HepG2 (cell line): ENCODE data around the gene WWC2. TPM values are rescaled to one million over a fixed set of nuclear protein-coding genes. Genes with fewer than 3 reads are reported as not detected.

Experiments used
- ATAC-seq: fragments of 200-7000 bp; cut with Tn5 transposase; 3 replicates; pipeline ENCODE4 v1.9.1; 2020; ENCODE audit warnings: mild to moderate bottlenecking, moderate library complexity
- BruUV-seq: library from RNA; stranded (reverse); fragments of 400-500 nt; replicated peaks from 2 replicates; lab custom pipeline; 2021; lab: Mats Ljungman, UMichigan
- CTCF ChIA-PET: fragments of 300-600 bp; formaldehyde crosslinking; extraction: SDS; loops from one replicate; lab custom pipeline; 2021; ENCODE audit warnings: low total read pairs, inconsistent platforms, low intra/inter-chr PET ratio; lab: Yijun Ruan, JAX
- POLR2A ChIA-PET: fragments of 350-600 bp; sonication (Branson Sonifier 250); formaldehyde crosslinking; loops from one replicate; lab custom pipeline; 2020; ENCODE audit warnings: antibody characterized with exemption, inconsistent platforms; lab: Yijun Ruan, JAX
- DNase-seq: peaks from one replicate; pipeline ENCODE4 v3.0.0-alpha.2; 2015; ENCODE audit warnings: low spot score
- FAIRE-seq: peaks from 3 replicates; lab custom pipeline; 2011; peaks lifted over from hg19 to GRCh38; lab: Jason Lieb, UNC
- H2AFZ ChIP-seq: one replicate; pipeline ENCODE4 v1.6.1; 2011; ENCODE audit warnings: low read length, inconsistent platforms
- H3K27ac ChIP-seq: fragments of 300-600 bp; 3 replicates; pipeline ENCODE4 v1.8.0; 2011; ENCODE audit warnings: mixed run types, mild to moderate bottlenecking, mixed read lengths, low read length, inconsistent platforms; ENCODE audit not compliant: insufficient read depth; ENCODE audit errors: extremely low read length
- H3K27me3 ChIP-seq, 2 experiments: fragments of 200-600 bp in 1 of 2; 2 replicates in 1 of 2; 3 replicates in 1 of 2; pipeline versions ENCODE4 v1.6.0 to v1.8.0; 2011; ENCODE audit warnings: low read length in 2 of 2, mild to moderate bottlenecking in 2 of 2, moderate library complexity in 2 of 2, inconsistent platforms in 1 of 2; ENCODE audit not compliant: insufficient read depth in 2 of 2, control insufficient read depth in 1 of 2
- H3K36me3 ChIP-seq, 2 experiments: fragments of 200-600 bp in 1 of 2; replicated peaks in 1 of 2; 2 replicates in 1 of 2; 3 replicates in 1 of 2; pipeline versions ENCODE4 v1.5.1 to v1.8.0; 2011; ENCODE audit warnings: low read length in 2 of 2, inconsistent platforms in 1 of 2; ENCODE audit not compliant: insufficient read depth in 2 of 2, control insufficient read depth in 1 of 2
- H3K4me1 ChIP-seq: 2 replicates; pipeline ENCODE4 v1.5.1; 2012; ENCODE audit warnings: low read length, inconsistent platforms; ENCODE audit not compliant: insufficient read depth
- H3K4me2 ChIP-seq: 2 replicates; pipeline ENCODE4 v1.6.0; 2011; ENCODE audit warnings: low read depth, low read length, inconsistent platforms
- H3K4me3 ChIP-seq, 3 experiments: fragments of 200-600 bp in 1 of 3; sonication (generic), shearing (Covaris generic) in 1 of 3; replicated peaks in 1 of 3; 2 replicates each; pipeline ENCODE4 v1.5.1; 2011 to 2016; ENCODE audit warnings: low read length in 3 of 3, inconsistent platforms in 2 of 3, low read depth in 2 of 3, mild to moderate bottlenecking in 2 of 3, control low read depth in 1 of 3, mixed read lengths in 1 of 3; ENCODE audit not compliant: insufficient read depth in 1 of 3
- H3K79me2 ChIP-seq: one replicate; pipeline ENCODE4 v1.6.1; 2011; ENCODE audit warnings: low read length, inconsistent platforms; ENCODE audit not compliant: insufficient read depth
- H3K9ac ChIP-seq: 2 replicates; pipeline ENCODE4 v1.6.0; 2011; ENCODE audit warnings: mild to moderate bottlenecking, low read depth, low read length, inconsistent platforms; ENCODE audit not compliant: insufficient read depth
- H3K9me3 ChIP-seq: 2 replicates; pipeline ENCODE4 v1.5.1; 2012; ENCODE audit warnings: mild to moderate bottlenecking, low read length
- H4K20me1 ChIP-seq: 2 replicates; pipeline ENCODE4 v1.6.0; 2011; ENCODE audit warnings: inconsistent platforms, mild to moderate bottlenecking, low read length, moderate library complexity; ENCODE audit not compliant: insufficient read depth
- FLYWCH1 ChIP-seq: sonication (generic); formaldehyde crosslinking; IDR thresholded peaks from 2 replicates; pipeline ENCODE4 v1.8.1; 2023; ENCODE audit warnings: mild to moderate bottlenecking, missing genetic modification reagents
- FOSL2 ChIP-seq: sonication (generic); formaldehyde crosslinking; IDR thresholded peaks from 2 replicates; pipeline ENCODE4 v1.4.0; 2020; ENCODE audit warnings: missing genetic modification reagents
- HHEX ChIP-seq: IDR thresholded peaks from 2 replicates; pipeline ENCODE4 v1.6.1; 2016; ENCODE audit warnings: control low read depth
- HNRNPLL ChIP-seq: fragments of 200-400 bp; formaldehyde crosslinking; IDR thresholded peaks from 2 replicates; pipeline ENCODE4 v1.6.1; 2017; ENCODE audit warnings: mild to moderate bottlenecking, low read depth, low read length; ENCODE audit not compliant: poor library complexity, severe bottlenecking
- HOXA7 ChIP-seq: sonication (generic); formaldehyde crosslinking; IDR thresholded peaks from 2 replicates; pipeline ENCODE4 v1.8.1; 2022; ENCODE audit warnings: mild to moderate bottlenecking, missing genetic modification reagents, moderate library complexity
- KAT2B ChIP-seq: fragments of 150-350 bp; IDR thresholded peaks from 2 replicates; pipeline ENCODE4 v1.6.1; 2014; ENCODE audit warnings: low read depth, low read length, borderline replicate concordance
- KLF6 ChIP-seq: IDR thresholded peaks from 2 replicates; pipeline ENCODE4 v1.8.0; 2016; ENCODE audit warnings: missing biosample characterization, missing genetic modification reagents
- NFYC ChIP-seq: IDR thresholded peaks from 2 replicates; pipeline ENCODE4 v1.6.1; 2016; ENCODE audit warnings: missing genetic modification reagents, missing compliant biosample characterization
- XRCC5 ChIP-seq: fragments of 200-400 bp; formaldehyde crosslinking; optimal IDR thresholded peaks from 2 replicates; pipeline ENCODE3; 2017; ENCODE audit warnings: mild to moderate bottlenecking, low read length
- ZFP41 ChIP-seq: sonication (generic); formaldehyde crosslinking; IDR thresholded peaks from 2 replicates; pipeline ENCODE4 v1.4.0; 2020; ENCODE audit warnings: mild to moderate bottlenecking, missing genetic modification reagents, borderline replicate concordance
- ZNF10 ChIP-seq: sonication (generic); formaldehyde crosslinking; IDR thresholded peaks from 2 replicates; pipeline ENCODE4 v1.4.0; 2020; ENCODE audit warnings: mild to moderate bottlenecking, low read depth, missing genetic modification reagents, borderline replicate concordance
- ZNF34 ChIP-seq: sonication (generic); formaldehyde crosslinking; IDR thresholded peaks from 2 replicates; pipeline ENCODE4 v1.4.0; 2020; ENCODE audit warnings: mild to moderate bottlenecking, missing genetic modification reagents, borderline replicate concordance
- ZNF343 ChIP-seq: sonication (generic); formaldehyde crosslinking; IDR thresholded peaks from 2 replicates; pipeline ENCODE4 v1.4.0; 2020; ENCODE audit warnings: mild to moderate bottlenecking, missing genetic modification reagents
- ZNF639 ChIP-seq: conservative IDR thresholded peaks from 2 replicates; pipeline ENCODE4 v1.6.1; 2018; ENCODE audit warnings: missing genetic modification reagents
- ZNF747 ChIP-seq: sonication (generic); formaldehyde crosslinking; IDR thresholded peaks from 2 replicates; pipeline ENCODE4 v1.8.1; 2023; ENCODE audit warnings: missing genetic modification reagents, mild to moderate bottlenecking, borderline replicate concordance
- ZSCAN21 ChIP-seq: sonication (generic); formaldehyde crosslinking; IDR thresholded peaks from 2 replicates; pipeline ENCODE4 v1.8.0; 2022; ENCODE audit warnings: mild to moderate bottlenecking, missing genetic modification reagents, moderate library complexity, borderline replicate concordance
- WGBS: methylation state at CpG from one replicate; pipeline ENCODE4 v1.1.6; 2017; ENCODE audit warnings: low lambda C conversion rate; 5-methylcytosine and 5-hydroxymethylcytosine counted together
- in situ Hi-C: cut with HindIII; loops from 2 replicates; pipeline ENCODE4 v1.10.0; 2017; ENCODE audit warnings: low pct_unique_long_range_greater_than_20kb; ENCODE audit not compliant: extremely low pct_ligation_motif_present
- intact Hi-C: fragments of 100-400 bp; cut with micrococcal nuclease; formaldehyde crosslinking; loops from one replicate; pipeline ENCODE4 v1.10.0; 2022; ENCODE audit not compliant: unreplicated experiment
- polyA plus RNA-seq, 8 experiments: library from polyadenylated mRNA; depleted of rRNA in 3 of 8; stranded (reverse) in 7 of 8; unstranded in 1 of 8; fragments of >200 nt; fragmentation: Illumina TruSeq in 4 of 8; extraction: Trizol in 4 of 8; gene quantifications; 2 replicates each; pipeline versions ENCODE4 v1.2.1 to v1.2.3, GENCODE V29; 2011 to 2016; ENCODE audit warnings: low read depth in 4 of 8, missing spikeins in 1 of 8, mixed read lengths in 1 of 8; ENCODE audit not compliant: insufficient read depth in 1 of 8
- total RNA-seq, 5 experiments: library from RNA; depleted of rRNA; stranded (reverse); fragments of >200 nt; fragmentation: Illumina TruSeq; extraction: Trizol; gene quantifications; 2 replicates each; pipeline ENCODE4 v1.2.3, GENCODE V29; 2016; ENCODE audit warnings: low read depth in 1 of 5
- TF ChIP-seq, protein P1 (sequence below): sonication (generic); formaldehyde crosslinking; IDR thresholded peaks from 2 replicates; pipeline ENCODE4 v1.4.0; 2020; ENCODE audit warnings: mild to moderate bottlenecking, missing genetic modification reagents
- TF ChIP-seq, protein P2 (sequence below): sonication (generic); formaldehyde crosslinking; IDR thresholded peaks from 2 replicates; pipeline ENCODE4 v1.5.0; 2020; ENCODE audit warnings: missing genetic modification reagents

Gene WWC2
- total and polyA plus RNA-seq, 2 of the 13 experiments (the other 11 are each of a cell fraction or from before 2014, with no cell fraction given) = 40.0 to 50.1 TPM

DNA sequence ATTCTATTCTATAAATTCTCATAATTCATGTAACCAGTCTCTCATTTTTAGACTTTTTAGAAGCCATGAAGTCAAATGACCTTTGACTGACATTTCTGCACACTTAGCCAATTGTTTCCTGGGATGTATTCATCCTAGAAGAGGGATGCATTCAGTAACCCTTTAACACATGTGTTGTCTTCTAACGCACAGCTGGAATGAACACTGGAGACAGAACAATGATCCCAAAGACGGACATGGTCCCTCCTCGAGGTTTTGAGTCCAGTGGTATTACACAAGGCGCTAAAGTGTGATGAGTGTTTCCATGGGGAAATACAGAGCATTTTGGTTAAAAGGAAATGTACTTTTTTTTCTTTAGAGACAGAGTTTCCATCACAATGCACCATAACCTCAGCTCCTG, 263.0 kb downstream of the WWC2 start:
- no peak overlapping the region for H3K9ac ChIP-seq
- H3K27me3 ChIP-seq = no peaks in the 10 kb centered on the region
- no peaks in the 10 kb centered on the region for H3K9me3 ChIP-seq
- in situ Hi-C loops = no loop called here
- no peaks in the 10 kb centered on the region for H3K36me3 ChIP-seq
- CTCF ChIA-PET = no interaction called here
- ATAC-seq (no peak), FAIRE-seq (no peak), DNase-seq (no peak)
- H4K20me1 ChIP-seq = no peaks in the 10 kb centered on the region
- no peak for TF ChIP-seq KAT2B
- no peak for TF ChIP-seq ZFP41 (CRISPR knock-in tag)
- TF ChIP-seq ZNF34 = no peak
- no peak for TF ChIP-seq ZNF10 (CRISPR knock-in tag)
- no peak for TF ChIP-seq HOXA7
- TF ChIP-seq ZSCAN21 (CRISPR knock-in tag) = no peak
- no peak for TF ChIP-seq HNRNPLL
- TF ChIP-seq FOSL2 (CRISPR knock-in tag) = no peak
- no peak for TF ChIP-seq ZNF639
- TF ChIP-seq KLF6 = no peak
- no peak for TF ChIP-seq ZNF343 (CRISPR knock-in tag)
- no peak for TF ChIP-seq HHEX
- no peak for TF ChIP-seq NFYC (CRISPR knock-in tag)
- TF ChIP-seq, protein P1, sequence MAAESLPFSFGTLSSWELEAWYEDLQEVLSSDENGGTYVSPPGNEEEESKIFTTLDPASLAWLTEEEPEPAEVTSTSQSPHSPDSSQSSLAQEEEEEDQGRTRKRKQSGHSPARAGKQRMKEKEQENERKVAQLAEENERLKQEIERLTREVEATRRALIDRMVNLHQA (CRISPR knock-in tag) = no peak
- no peak for TF ChIP-seq FLYWCH1 (CRISPR knock-in tag)
- no peak for TF ChIP-seq XRCC5
- TF ChIP-seq, protein P2, sequence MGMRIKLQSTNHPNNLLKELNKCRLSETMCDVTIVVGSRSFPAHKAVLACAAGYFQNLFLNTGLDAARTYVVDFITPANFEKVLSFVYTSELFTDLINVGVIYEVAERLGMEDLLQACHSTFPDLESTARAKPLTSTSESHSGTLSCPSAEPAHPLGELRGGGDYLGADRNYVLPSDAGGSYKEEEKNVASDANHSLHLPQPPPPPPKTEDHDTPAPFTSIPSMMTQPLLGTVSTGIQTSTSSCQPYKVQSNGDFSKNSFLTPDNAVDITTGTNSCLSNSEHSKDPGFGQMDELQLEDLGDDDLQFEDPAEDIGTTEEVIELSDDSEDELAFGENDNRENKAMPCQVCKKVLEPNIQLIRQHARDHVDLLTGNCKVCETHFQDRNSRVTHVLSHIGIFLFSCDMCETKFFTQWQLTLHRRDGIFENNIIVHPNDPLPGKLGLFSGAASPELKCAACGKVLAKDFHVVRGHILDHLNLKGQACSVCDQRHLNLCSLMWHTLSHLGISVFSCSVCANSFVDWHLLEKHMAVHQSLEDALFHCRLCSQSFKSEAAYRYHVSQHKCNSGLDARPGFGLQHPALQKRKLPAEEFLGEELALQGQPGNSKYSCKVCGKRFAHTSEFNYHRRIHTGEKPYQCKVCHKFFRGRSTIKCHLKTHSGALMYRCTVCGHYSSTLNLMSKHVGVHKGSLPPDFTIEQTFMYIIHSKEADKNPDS (CRISPR knock-in tag) = no peak
- no peak for TF ChIP-seq ZNF747
- H3K27ac ChIP-seq = no peak overlapping the region
- intact Hi-C loops = loop anchor here (5.0 kb wide), 1 partner anchor 35 kb away; no protein-coding TSS in a partner anchor
- no peak overlapping the region for H2AFZ ChIP-seq
- H3K4me1 ChIP-seq = peaks cover 33% of the 10 kb centered on the region
- WGBS = 26% methylated on average over 4 of the region's 4 CpGs
- no TSS peak for BruUV-seq
- no peaks in the 10 kb centered on the region for H3K79me2 ChIP-seq
- H3K4me3 ChIP-seq = no peak overlapping the region
- POLR2A ChIA-PET = no interaction called here
- no peak overlapping the region for H3K4me2 ChIP-seq
